GM18873 (cell line): Measurements from ENCODE around the gene KCNG3.

Experiments
- ATAC-seq: cut with Tn5 transposase; IDR thresholded peaks from one replicate; pipeline ENCODE4 v1.9.1; 2021; ENCODE audit warnings: mild to moderate bottlenecking, moderate library complexity, moderate number of reproducible peaks; ENCODE audit not compliant: unreplicated experiment, low FRiP score

The KCNG3 gene

DNA sequence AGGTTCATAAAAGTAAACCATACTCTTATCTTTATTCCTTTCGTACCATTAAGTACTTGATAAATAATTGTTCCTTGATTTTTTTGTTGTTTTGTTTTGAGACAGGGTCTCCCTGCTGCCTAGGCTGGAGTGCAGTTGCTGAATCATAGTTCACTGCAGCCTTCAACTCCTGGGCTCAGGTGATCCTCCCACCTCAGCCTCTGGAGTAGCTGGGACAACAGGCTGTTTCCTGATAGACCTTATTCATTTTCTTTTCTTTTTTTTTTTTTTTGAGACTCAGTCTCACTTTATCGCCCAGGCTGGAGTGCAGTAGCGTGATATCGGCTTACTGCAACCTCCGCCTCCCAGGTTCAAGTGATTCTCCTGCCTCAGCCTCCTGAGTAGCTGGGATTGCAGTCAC lies 5.5 kb downstream of the KCNG3 start:
- no peak for ATAC-seq

DNA sequence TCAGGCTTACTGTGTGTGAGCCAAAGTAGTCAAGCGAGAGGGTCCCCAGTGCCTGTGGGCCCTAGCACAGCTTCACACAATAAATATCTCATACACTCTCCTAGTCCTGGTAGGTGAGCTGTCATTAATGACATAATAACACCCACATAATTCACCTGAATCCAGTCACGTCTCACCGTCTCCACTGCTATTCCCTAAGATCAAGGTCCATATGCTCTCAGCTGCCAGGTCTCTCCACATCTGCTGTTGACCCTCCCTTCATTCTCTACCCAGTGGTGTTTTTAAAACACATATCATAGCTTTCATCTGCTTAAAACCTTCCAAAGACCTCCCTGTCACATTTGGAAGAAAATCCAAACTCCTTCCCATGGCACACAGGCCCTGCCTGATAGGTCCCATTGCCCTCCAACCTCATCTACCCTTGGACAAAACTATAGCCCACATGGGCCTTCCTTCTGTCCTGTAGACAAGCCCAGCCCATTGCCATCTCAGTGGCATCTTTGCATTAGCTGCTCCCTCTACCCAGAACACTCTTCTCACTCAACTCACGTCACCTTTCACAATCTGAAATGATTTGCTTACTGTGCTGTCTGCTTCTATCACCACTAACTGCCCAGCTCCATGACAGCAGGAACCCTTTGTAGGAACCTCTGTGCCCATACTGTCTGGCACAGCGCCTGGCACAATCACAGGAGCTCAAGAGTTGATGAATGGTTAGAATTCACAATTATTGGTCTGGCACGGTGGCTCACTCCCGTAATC lies 7.5 kb downstream of the KCNG3 start:
- ATAC-seq = no peak

GRCh38 chr2:42480402-42480801 lies 13.4 kb downstream of the KCNG3 start:
- ATAC-seq = no peak

DNA sequence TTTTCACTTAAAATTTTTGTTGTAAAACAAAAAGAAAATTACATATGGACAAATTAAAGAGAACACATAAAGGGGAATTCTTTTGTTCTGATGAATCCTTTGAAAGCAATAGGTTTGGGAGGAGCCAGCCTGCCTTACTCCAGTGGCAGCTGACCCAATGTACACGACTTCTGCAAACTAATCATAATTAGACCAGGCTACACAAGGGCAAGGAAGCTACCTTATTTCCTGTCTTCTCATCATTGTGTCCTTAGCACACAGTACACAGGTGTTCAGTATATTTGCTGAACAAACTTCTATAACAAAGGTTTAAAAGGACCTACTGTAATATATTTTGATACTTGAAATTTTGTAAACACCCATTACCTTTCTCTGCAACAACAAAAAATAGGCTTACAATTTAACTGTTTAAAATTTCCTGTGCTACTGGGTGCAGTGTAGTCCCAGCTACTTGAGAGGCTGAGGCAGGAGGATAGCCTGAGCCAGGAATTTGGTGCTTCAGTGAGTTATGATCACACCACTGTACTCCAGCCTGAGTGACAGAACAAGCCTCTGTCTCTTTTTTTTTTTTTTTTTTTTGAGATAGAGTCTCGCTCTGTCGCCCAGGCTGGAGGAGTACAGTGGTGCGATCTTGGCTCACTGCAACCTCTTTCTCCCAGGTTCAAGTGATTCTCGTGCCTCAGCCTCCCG lies 18.9 kb downstream of the KCNG3 start:
- no peak for ATAC-seq

DNA sequence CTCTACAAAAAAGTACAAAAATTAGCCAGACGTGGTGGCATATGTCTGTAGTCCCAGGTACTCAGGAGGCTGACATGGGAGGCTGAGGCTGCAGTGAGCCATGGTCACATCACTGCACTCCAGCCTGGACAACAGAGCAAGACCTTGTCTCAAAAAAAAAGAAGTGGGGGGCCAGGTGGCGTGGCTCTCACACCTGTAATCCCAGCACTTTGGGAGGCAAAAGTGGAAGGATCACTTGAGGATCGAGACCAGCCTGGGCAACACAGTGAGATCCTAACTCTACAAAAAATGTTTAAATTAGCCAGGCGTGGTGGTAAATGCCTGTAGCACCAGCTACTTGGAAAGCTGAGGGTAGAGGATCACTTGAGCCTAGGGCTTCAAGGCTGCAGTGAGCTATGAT lies 23.1 kb downstream of the KCNG3 start:
- no peak for ATAC-seq

- no peak for ATAC-seq
Measured at GRCh38 chr2:42464631-42465030, 29.2 kb downstream of the KCNG3 start.

DNA sequence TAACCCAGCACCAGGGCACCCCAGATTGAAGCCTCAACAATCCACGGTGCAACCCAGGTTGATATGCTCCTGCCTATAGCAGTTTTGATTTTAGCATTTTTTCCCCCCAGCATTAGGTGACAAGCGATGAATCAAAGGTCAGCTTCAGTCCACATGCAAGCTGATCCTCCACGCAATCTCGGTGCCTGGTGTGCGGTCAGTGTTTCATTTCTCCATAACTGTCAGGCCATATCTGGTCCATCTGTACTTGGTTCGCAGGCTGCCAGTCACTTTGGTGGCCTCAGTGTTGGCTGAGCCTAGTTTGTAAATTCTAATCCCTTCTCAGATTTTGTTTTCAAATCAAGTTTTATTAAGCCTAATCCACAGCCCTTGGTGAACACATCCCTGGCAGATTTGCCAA lies 30.2 kb downstream of the KCNG3 start:
- ATAC-seq = no peak

DNA sequence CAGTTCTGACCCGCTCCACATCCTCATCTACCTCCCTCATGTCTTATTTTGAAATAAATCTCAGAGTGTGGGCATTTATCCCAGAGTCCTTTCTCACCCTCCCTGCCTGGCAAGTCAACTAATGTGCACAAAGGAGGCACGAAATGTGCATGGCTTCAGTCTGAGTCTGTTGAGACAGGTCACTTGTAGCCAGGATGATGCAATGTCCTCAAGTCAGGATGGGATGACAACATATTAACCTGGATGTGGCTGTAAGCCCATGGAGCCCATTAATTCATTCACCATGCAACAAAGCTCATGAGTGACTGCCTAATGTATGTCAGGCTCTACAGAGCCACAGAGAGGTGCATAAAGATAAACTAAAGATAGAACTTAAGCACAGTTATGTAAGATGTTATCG lies 34.5 kb downstream of the KCNG3 start:
- no peak for ATAC-seq

GRCh38 chr2:42458396-42458795 lies 35.4 kb downstream of the KCNG3 start:
- no peak for ATAC-seq

DNA sequence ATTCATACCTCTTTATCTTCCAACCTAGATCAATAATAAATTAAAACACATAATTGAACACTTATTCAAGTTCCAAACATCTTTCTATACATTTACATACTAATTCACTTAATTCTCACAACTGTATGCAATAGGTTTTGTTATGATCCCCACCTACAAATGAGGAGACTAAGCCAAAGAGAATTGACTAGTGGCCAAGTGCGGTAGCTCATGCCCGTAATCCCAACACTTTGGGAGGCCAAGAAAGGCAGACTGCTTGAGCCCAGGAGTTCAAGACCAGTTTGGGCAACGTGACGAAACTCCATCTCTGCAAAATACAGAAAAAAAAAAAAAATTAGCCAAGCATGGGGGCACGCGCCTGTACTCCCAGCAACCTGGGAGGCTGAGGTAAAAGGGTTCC lies 36.8 kb downstream of the KCNG3 start:
- ATAC-seq = no peak

DNA sequence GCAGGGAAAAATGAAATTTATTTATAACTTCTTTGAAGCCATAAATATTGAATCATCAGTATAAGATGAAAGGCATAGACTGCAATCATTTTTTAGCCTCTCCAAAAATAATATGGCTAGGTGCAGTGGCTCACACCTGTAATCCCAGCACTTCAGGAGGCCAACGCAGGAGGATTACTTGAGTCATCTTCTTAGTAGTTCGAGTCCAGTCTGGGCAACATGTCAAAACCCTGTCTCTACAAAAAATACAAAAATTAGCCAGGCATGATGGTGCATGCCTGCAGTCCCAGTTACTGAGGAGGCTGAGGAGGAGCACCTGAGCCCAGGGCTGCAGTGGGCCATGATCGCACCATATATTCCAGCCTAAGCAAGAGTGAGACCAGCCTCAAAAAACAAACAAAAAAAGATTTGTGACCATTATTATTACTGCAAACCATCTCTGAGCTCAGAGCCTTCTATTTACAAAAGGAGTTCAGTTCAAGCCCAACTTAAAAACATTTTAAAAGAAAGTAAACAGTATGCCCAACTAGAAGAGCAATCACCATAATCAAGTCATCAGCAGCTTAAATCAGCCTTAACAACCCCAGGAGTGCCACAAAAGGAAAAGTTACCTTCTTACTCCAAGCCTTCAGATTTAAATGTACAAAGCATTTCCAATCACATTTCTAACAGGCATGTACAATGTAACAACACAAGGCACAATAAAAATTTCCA lies 37.5 kb downstream of the KCNG3 start:
- ATAC-seq = no peak

GRCh38 chr2:42452545-42452944 lies 41.2 kb downstream of the KCNG3 start:
- no peak for ATAC-seq

- no peak for ATAC-seq
Measured at GRCh38 chr2:42450136-42450535, 43.6 kb downstream of the KCNG3 start.

GRCh38 chr2:42449163-42450087 lies 44.4 kb downstream of the KCNG3 start:
- ATAC-seq = no peak

DNA sequence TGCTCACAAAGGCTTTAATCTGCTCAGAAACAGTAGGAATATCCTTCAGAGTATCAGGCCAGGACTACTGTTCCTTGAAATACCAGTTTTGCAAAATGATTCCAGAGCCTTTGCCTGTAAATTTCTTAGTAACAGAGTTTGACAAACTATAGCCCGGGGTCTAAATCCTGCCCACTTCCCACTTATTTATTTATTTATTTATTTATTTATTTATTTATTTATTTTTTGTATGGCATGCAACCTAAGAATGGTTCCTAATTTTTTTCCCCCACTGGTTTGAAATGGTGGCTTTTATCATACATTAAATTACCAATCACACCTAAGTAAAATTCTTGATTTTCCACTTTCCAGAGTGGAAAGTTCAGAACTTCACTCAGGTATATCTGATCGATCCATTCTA lies 45.6 kb downstream of the KCNG3 start:
- ATAC-seq = no peak

- no peak for ATAC-seq
Measured at GRCh38 chr2:42446503-42447271, 47.1 kb downstream of the KCNG3 start.

- no peak for ATAC-seq
Measured at GRCh38 chr2:42443718-42444399, 49.9 kb downstream of the KCNG3 start.

- ATAC-seq = no peak
Measured at GRCh38 chr2:42442774-42443173, 51.0 kb downstream of the KCNG3 start.

DNA sequence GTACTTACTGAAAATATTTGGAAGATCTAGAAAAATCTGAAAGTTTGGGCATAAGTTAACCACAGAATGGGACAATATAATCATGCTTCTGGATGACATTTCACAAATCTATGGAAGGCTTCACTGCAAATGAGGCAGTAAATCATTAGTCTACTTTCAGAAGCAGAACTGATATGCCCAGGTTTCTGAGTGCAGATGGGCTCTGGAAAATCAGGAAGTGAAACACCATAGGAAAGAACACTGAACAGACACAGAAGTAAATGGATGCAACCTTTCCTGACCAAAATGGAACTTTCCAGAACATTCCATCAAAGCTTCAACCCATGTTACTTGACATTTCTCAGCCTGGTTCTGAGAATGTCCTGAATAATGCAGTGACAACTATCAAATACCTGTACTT lies 55.1 kb downstream of the KCNG3 start:
- ATAC-seq = no peak
